GM18870 (cell line): ENCODE results near the gene DNAH12.
"Not testable (repeated sequence)": the region's sequence is repeated elsewhere in the genome, so short reads cannot be mapped to it uniquely, and the experiment has no call there.

Experiments used
- ATAC-seq: cut with Tn5 transposase; IDR thresholded peaks from one replicate; pipeline ENCODE4 v1.9.1; 2021; ENCODE audit warnings: moderate library complexity; ENCODE audit not compliant: unreplicated experiment

DNAH12 gene

GRCh38 chr3:57530071-57530608 is 14.0 kb downstream of the DNAH12 start:
- ATAC-seq = no peak

GRCh38 chr3:57518276-57518915 is 25.7 kb downstream of the DNAH12 start:
- no peak for ATAC-seq

GRCh38 chr3:57512166-57512565 is 32.0 kb downstream of the DNAH12 start:
- no peak for ATAC-seq

GRCh38 chr3:57505901-57506300 is 38.2 kb downstream of the DNAH12 start:
- no peak for ATAC-seq

GRCh38 chr3:57500506-57500905 is 43.6 kb downstream of the DNAH12 start:
- no peak for ATAC-seq

- no peak for ATAC-seq
These were observed 46.2 kb downstream of the DNAH12 start for GRCh38 chr3:57497904-57498303.

- no peak for ATAC-seq
These were observed 59.6 kb downstream of the DNAH12 start for GRCh38 chr3:57484563-57484962.

- ATAC-seq = not testable (repeated sequence)
These were observed 67.0 kb downstream of the DNAH12 start for GRCh38 chr3:57477193-57477592.

- no peak for ATAC-seq
These were observed 79.3 kb downstream of the DNAH12 start for GRCh38 chr3:57464801-57465200.

GRCh38 chr3:57464011-57464410 is 80.1 kb downstream of the DNAH12 start:
- no peak for ATAC-seq

GRCh38 chr3:57451150-57451846 is 92.8 kb downstream of the DNAH12 start:
- ATAC-seq = no peak

- ATAC-seq = not testable (repeated sequence)
These were observed 94.8 kb downstream of the DNAH12 start for GRCh38 chr3:57449276-57449847.

- not testable (repeated sequence) for ATAC-seq
These were observed 95.7 kb downstream of the DNAH12 start for GRCh38 chr3:57448489-57448888.

GRCh38 chr3:57446318-57446841 is 97.8 kb downstream of the DNAH12 start:
- ATAC-seq = no peak

GRCh38 chr3:57444469-57444868 is 99.7 kb downstream of the DNAH12 start:
- ATAC-seq = no peak

GRCh38 chr3:57440144-57440543 is 104.0 kb downstream of the DNAH12 start:
- ATAC-seq = not testable (repeated sequence)

- not testable (repeated sequence) for ATAC-seq
These were observed 105.7 kb downstream of the DNAH12 start for GRCh38 chr3:57438460-57438859.

- no peak for ATAC-seq
These were observed 107.9 kb downstream of the DNAH12 start for GRCh38 chr3:57436195-57436761.

- no peak for ATAC-seq
These were observed 110.1 kb downstream of the DNAH12 start for GRCh38 chr3:57434041-57434440.

GRCh38 chr3:57423335-57423734 is 120.8 kb downstream of the DNAH12 start:
- ATAC-seq = no peak

- ATAC-seq = no peak
These were observed 122.8 kb downstream of the DNAH12 start for GRCh38 chr3:57421336-57421735.
